ENCODE results near the gene ITGAX.
A peak's percentile ranks its signal among the peaks of the same experiment; 100 is the strongest.
"Not testable (repeated sequence)": the region's sequence is repeated elsewhere in the genome, so short reads cannot be mapped to it uniquely, and the experiment has no call there.

The ITGAX gene

GRCh38 chr16:31354394-31355291 lies at the start of gene ITGAX:
TSS of gene ITGAX (plus strand) at chr16:31355176. CDS start at chr16:31355255, 79 bp downstream.
- TF ChIP-seq CTCF (IDR thresholded peaks at IDR 0.05; ENCODE audit: low read depth, low read length) = no peak
- peak; percentile 28 to 30 for DNase-seq (ENCODE audit: low read depth in 2 of 2)
- H3K4me3 ChIP-seq (replicated peaks in 1 of 2; ENCODE audit: low read depth in 2 of 2, low read length in 2 of 2) = no peak within 1 kb of the TSS

GRCh38 chr16:31305219-31305618 lies 49.8 kb upstream of the ITGAX start:
- DNase-seq (ENCODE audit: low read depth in 2 of 2) = no peak
- no peak for TF ChIP-seq CTCF (IDR thresholded peaks at IDR 0.05; ENCODE audit: low read depth, low read length)
- no peak overlapping the region for H3K4me3 ChIP-seq (replicated peaks in 1 of 2; ENCODE audit: low read depth in 2 of 2, low read length in 2 of 2)

GRCh38 chr16:31308381-31308780 lies 46.6 kb upstream of the ITGAX start:
- H3K4me3 ChIP-seq (replicated peaks in 1 of 2; ENCODE audit: low read depth in 2 of 2, low read length in 2 of 2); DNase-seq (ENCODE audit: low read depth in 2 of 2): not testable (repeated sequence)

- no peak for TF ChIP-seq CTCF (IDR thresholded peaks at IDR 0.05; ENCODE audit: low read depth, low read length)
- no peak overlapping the region for H3K4me3 ChIP-seq (replicated peaks in 1 of 2; ENCODE audit: low read depth in 2 of 2, low read length in 2 of 2)
- DNase-seq (ENCODE audit: low read depth in 2 of 2) = no peak
These were observed 32.5 kb upstream of the ITGAX start for GRCh38 chr16:31322500-31322899.

GRCh38 chr16:31323959-31324629 lies 30.9 kb upstream of the ITGAX start:
- no peak overlapping the region for H3K4me3 ChIP-seq (replicated peaks in 1 of 2; ENCODE audit: low read depth in 2 of 2, low read length in 2 of 2)
- no peak for DNase-seq (ENCODE audit: low read depth in 2 of 2)
- no peak for TF ChIP-seq CTCF (IDR thresholded peaks at IDR 0.05; ENCODE audit: low read depth, low read length)

- TF ChIP-seq CTCF (IDR thresholded peaks at IDR 0.05; ENCODE audit: low read depth, low read length) = no peak
These were observed 29.8 kb upstream of the ITGAX start for GRCh38 chr16:31325171-31325570.

GRCh38 chr16:31327646-31328225 lies 27.2 kb upstream of the ITGAX start:
- no peak overlapping the region for H3K4me3 ChIP-seq (replicated peaks in 1 of 2; ENCODE audit: low read depth in 2 of 2, low read length in 2 of 2)
- no peak for DNase-seq (ENCODE audit: low read depth in 2 of 2)

More at GRCh38 chr16:31325171-31325570, 29.8 kb upstream of the ITGAX start:
- H3K4me3 ChIP-seq (replicated peaks in 1 of 2; ENCODE audit: low read depth in 2 of 2, low read length in 2 of 2) = no peak overlapping the region
- DNase-seq (ENCODE audit: low read depth in 2 of 2) = no peak

More at GRCh38 chr16:31327646-31328225, 27.2 kb upstream of the ITGAX start:
- no peak for TF ChIP-seq CTCF (IDR thresholded peaks at IDR 0.05; ENCODE audit: low read depth, low read length)

Measured in cardiac fibroblast (primary cell).